Astrocyte of the hippocampus (primary cell): ENCODE data around the gene NDUFS2.

ENCODE experiments used
- DNase-seq: peaks from one replicate; pipeline ENCODE4 v3.0.0; 2011; ENCODE audit warnings: low read depth, low spot score

NDUFS2 gene

DNA sequence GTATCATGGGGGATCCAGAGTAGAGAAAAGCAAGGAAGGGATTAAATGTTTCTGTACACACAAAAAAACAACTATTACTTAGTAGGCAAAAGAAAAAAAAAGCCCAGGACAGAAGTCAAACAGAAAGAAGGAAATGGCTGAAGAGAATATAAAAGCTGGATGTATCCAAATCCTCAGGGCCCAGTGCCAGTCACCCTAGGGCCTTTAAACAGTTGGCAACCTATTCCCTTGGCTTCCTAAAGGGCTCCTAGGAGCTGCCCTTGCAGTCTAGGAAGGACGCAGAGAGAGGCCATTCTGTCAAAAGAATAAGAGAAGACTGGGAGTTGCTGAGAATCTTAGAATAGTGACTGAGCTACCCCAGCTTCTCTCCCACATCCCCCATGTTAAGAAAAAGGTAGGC lies 29.8 kb upstream of the NDUFS2 start:
- DNase-seq = no peak

DNA sequence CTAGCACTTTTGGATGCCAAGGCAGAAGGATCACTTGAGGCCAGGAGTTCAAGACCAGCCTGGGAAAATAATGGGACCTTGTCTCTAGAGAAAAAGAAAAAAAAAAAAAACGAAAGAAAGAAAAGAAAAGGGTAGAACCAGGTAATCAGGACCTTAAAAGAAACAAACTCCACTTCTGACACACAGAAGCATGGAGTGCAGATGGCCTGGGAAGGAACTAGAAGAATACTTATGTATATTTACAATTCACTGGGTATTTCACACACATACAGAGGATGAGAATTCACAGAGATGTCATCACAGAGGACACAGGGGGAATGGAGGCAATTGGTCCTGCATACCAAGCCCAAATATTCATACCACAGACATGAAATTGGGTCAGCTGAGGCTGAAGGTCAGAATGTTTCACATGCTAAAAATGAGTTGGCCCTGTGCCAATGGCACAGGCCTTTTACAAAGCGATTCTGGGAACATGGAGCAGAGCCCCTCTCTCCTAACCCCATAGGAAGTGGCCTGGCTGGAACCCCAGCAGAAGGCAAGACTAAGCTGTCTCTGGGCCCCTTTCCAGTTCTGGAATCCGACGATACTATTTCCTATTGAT lies 29.3 kb upstream of the NDUFS2 start:
- peak; percentile 39 for DNase-seq

DNA sequence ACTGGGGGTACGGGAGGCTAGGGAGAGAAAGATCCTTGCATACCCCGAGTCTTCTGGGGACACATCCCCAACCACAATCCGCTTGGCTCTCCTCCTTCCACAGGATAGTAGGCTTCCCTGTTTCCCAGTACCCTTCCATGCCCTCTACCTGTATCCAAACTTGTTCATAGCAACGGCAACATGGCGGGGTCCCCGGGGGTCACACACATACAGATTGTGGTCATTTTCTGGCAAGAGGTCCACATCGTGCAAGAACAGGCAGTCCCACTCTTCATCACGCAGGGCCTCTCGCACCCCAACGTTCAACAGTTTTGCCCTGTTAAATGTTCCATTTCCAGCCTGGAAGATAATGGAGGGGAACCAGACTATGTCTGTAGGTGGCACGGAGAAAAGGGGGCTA lies 28.5 kb upstream of the NDUFS2 start:
- no peak for DNase-seq

DNA sequence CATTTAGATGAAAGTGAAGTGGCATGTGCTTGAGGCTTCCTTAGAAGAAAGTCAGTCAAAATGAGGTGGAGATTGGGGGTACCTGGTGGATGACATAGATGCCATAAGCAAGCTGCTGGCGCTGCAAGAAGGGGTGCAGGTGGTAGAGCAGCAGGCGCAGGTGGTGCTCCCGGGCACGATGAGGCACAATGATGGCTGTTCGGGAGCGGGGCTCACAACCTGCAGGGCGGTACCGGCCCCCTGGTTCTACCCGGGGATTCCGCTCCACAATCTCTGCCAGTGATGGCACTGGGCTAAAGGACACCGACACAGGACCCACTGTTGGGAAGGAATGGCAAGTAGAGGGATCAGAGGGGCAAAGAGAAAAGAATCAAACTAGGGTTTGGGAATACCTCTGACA lies 27.3 kb upstream of the NDUFS2 start:
- DNase-seq = no peak

DNA sequence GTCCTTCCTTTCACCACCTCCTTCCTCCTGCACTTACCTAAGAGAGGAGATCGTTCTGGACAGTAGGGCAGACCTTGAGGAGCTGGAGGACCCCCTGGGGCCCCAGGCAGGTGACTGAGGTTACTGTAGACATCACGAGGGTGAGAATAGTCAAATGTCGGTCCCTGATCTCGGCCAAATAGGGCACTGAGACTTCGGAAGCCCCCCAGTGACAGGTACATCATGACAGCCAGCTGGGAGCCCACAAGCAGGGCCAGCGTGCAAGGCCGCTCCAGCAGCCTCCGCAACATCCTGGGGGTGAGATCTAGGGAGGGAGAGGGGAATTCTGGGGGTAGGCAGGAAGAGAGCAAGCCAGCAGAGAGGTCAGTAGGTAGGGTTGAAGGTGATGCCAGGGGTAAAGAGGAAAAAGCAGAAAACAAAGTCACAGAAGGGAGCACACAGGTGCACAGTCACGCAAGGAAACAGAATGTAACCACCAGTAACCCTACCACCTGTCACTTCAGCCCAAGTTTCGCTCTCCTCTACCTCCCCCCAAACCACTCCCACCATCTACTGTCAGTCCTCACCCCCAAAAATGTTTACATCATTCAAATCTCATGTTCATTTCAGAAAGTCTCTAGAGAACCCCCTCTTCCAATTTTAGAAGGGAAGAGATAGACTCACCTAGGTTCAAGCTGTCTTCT lies 26.3 kb upstream of the NDUFS2 start:
- DNase-seq = no peak

DNA sequence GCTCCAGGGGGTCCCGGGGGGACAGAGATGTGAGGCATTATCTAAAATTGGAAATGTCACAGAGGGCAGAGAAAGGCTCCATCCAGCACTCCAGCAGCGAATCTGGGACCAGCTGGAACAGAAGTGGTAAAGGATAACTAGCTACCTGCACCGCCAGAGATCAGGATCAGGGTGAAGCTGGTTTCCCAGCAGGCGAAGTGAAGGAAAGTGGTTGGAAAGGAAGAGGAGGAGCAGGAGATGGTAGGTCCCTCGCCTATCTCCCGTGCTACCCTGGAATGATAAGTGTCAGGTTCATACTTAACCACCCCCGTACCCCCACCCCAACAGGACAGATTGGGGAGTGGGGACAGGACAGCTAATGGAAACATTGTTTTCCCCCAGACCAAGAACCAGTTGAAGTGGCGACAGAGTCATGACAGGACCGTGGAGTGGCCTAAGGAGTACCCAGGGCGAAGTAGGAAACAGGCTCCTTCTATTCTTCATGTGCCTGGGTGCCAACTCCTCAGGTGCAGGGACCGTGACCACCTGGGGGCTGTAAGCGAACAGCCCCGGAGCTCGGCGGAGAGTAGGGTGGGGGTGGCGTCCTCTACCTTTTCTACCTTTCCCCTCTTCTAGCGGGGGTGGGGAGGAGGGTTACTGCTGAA lies 25.6 kb upstream of the NDUFS2 start:
- DNase-seq = no peak

DNA sequence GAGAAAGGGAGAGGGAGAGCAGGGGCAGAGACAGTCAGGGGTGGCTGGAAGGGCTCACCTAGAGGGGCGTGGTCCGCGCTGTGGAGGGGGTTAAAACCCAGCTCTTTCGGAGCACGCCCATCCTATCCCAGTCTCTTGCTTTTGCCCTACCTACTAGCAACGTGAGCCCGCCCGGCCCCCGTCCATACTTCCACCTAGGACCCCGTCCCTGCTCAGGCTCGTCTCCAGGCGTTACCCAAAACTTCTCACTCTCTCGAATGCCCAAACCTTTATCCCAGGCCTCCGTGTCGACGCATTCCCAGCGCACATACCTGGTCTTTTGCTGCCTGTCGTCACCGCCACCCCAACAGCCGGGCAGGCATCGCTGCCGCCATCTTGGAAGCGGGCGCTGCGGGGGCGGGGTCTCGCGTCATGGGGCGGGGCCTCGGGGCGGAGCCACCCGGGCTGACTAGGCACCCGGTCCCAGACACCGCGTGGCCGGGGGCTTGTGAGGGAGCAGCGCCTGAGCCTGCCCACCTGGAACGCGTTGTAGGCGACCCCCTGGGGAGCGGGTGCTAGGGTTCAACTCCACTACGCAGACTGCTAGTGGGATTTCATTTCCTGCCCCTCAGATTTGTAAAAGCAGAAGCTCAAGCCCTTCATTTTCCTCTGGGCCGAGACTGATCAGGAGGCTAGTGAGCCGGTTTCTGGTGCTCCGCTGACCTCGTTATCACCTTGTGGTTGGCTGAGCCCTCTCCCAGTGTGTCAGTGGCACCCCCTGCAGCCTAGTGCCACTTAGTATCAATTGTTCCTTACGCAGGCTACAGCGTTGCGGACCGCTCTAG lies 24.8 kb upstream of the NDUFS2 start, which contains the start of gene B4GALT3:
B4GALT3 (minus strand) TSS at position 396 of the 824 bp plus-strand sequence. CDS start 1,447 bp downstream, outside the sequence.
- DNase-seq = peak; percentile 93

DNA sequence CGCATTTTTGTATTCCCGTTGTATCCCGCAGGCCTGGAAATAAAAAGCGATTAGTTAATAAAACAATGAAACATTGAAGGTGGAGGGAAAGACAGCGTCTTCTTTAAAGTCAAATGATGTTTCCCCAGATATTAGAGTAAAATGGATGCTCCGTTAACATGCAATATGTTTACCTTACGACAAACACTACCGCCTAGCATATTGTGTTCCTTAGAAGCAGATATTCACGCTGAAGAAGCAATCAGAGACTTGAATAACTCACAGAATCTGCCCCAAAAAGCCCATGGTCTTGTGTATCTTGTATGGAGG lies 24.3 kb upstream of the NDUFS2 start:
- DNase-seq = no peak

DNA sequence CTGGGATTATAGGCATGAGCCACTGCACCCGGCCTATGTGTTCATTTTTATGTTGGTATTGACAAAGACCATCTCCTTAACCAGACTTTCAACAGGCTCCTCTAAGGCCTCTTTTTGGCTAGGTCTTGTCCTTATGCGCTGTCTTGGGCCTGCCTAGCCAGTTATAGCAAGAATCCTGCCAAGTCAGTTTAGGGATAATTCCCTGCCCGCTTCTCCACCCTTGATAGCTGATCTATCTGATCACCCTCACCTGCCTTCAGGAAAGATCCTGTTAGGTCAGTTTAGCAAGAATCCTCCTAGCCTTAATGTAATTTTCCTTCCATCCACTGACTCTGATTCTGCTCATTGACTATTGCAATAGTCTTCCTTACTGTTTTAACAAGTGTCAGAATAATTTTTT lies 22.5 kb upstream of the NDUFS2 start:
- no peak for DNase-seq

DNA sequence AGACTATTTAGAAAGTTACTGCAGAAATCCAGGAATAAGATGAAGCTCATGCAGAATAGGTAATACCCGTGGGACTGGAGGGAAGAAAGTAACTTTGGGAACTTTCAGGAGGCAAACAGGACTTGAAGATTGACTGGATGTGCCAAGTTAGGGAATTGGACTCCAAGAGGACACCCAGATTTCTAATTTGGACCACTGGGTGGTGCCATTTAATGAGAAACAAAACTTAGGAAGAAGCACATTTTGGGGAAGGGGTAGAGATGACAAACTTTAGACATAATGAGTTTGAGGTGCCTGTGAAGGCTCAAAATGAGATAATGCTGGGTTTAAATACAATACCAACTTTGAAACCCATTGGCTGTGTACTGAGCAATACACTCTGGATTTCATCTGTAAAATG lies 21.5 kb upstream of the NDUFS2 start:
- no peak for DNase-seq

DNA sequence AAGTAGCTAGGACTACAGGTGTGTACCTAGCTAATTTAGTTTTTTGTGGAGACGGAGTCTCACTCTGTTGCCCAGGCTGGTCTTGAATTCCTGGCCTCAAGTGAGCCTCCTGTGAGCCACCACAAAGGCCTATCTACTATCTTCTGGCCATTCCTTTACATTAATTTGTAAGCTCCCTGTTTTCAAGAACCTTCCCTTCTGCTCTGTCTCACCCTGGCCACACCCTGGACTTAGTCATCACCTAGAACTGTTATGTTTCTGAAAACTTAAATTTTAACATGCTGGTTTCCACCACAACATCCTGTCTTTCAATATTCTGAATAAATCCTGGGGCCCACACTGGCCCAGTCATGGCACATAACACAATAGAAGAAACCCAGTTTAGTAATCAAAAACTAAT lies 20.0 kb upstream of the NDUFS2 start:
- DNase-seq = no peak

DNA sequence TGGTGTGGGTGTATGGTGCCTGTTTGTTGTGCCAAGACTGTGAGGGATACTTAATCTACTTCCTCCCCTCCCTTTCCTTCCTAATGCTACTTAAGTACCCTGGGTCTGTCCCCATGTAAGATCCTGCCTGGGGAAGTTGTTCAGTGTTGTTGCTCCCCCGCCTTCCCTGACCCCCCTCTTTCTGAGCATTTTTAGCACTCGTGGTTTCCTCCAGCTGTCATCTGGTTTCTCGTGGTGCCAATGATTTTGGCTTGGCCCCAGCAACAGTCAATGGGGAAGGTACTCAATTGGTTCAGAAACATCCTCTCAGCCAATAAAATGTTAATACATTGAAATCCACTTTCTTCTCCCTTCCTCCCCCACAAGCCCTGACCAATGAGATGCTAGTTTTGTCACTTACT lies 16.9 kb upstream of the NDUFS2 start:
- peak; percentile 68 for DNase-seq

DNA sequence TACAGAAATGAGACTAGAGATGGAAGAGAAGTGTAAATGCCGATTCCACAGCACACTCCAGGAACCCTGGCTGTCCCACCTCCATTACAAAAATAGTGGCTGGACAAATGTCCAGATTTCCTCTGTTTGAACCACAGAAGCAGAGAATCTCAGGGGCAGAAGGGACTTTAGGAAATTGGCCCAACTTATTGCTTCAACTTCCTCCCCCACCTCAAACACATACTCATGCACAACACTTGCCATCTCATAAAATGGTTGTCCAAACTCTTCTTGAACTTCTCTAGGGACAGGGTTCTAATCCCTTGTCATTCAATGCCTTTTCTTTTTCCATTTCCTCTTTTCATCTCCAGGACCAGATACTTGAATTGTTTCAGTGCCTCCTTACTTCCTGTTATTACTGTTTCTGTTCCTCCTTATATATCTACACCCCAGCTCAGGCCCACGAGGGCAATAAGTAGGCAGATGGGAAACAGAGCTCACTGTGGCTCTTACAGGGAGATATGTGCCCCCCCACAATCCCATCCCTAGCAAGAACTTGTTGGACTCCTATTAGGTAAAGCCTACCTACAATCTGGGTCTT lies 16.3 kb upstream of the NDUFS2 start:
- no peak for DNase-seq

DNA sequence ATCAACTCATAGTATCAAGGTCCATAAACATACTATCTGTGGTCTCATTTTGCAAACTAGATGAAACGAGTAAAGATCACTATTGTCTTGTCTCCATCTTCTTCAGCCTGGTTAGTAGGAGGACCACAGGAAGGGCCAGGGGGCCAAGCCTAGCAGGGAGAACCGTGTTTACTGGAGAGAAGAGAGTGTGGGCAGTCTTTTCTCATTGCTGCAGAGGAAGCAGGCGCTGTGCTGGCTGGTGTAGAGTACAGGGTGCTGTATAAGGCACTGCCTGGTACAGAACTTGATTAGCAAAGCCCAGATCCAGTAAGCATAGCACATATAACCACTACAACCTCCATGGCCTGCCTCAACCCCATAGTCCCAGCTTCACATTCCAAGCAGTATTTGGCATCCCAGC lies 14.9 kb upstream of the NDUFS2 start:
- DNase-seq = no peak

DNA sequence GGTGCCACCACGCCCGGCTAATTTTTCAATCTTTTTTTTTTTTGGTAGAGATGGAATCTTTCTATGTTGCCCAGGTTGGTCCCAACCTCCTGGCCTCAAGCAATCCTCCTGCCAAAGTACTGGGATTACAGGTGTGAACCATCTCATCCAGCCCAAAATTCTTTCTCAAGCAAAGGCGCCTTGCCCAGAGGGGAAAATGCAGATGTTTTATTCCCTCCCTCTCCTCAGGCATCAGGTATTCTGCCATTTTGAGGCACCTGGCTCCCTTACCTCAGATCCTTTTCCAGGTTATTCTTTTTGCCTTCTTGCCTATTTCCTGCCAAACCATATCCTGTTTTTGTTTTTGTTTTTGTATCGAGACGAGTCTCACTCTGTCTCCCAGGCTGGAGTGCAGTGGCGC lies 13.8 kb upstream of the NDUFS2 start:
- no peak for DNase-seq

DNA sequence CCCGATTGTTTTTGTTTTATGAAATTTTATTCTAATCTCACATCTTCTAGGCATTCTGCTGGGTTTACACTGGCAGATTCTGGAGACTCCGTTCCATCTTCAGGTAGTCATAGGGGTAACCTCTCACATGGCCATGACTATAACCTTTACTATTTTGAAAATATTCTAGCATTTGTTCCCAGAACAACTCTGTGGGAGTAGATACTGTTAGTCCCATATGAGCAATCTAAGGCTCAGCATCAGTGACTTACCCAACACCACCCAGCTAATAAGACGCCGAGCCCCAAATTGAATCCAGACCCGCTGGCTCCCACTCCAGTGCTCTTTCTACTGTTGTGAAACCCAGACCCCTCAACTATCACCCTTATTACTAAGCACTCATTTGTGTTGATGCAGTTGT lies 13.1 kb upstream of the NDUFS2 start:
- DNase-seq = no peak

DNA sequence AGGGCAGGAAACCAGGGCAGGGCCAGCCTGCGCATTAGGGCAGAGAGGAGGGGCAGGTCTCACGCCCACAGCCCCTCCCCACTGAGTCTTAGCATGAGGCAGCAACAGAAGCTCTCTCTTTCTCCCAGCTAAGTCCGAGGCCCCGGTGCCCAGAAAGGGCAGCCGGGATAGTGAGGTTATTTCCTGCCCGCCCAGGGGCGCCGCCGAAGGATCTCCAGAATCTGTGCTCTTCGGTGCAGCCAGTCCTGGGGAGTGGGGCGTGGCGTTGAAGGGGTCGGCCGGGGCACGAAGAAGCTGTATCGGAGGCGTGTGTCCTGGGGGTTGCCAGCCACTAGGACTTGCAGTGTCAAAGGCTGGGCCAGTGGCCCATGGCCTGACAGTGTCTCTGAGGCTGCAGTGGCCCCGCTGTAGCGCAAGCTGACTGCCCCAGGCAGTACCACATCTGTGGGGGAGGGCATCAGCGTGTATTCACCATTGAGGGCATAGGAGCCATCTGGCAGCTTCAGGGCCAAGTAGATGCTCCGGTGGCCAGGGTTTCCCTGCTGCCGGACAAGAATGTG lies 11.1 kb upstream of the NDUFS2 start:
- no peak for DNase-seq

DNA sequence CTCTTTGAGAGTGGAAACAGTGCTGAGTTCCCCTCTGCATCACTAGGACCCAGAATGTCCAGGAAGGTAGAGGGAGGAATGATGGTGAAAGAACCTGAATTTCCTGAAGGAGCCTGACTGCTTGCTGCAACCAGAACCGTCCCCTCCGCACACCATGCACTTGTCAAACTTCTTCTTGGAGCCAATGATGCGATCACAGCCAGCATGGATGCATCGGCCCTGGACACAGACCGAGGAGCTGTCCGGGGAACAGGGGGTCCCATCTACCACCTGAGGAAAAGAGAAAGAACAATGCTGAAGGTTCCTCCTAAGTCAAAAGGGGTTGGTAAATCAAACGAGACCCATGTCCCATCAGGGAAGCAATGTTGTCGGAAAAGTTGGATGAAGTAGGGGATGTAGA lies 10.2 kb upstream of the NDUFS2 start:
- no peak for DNase-seq

DNA sequence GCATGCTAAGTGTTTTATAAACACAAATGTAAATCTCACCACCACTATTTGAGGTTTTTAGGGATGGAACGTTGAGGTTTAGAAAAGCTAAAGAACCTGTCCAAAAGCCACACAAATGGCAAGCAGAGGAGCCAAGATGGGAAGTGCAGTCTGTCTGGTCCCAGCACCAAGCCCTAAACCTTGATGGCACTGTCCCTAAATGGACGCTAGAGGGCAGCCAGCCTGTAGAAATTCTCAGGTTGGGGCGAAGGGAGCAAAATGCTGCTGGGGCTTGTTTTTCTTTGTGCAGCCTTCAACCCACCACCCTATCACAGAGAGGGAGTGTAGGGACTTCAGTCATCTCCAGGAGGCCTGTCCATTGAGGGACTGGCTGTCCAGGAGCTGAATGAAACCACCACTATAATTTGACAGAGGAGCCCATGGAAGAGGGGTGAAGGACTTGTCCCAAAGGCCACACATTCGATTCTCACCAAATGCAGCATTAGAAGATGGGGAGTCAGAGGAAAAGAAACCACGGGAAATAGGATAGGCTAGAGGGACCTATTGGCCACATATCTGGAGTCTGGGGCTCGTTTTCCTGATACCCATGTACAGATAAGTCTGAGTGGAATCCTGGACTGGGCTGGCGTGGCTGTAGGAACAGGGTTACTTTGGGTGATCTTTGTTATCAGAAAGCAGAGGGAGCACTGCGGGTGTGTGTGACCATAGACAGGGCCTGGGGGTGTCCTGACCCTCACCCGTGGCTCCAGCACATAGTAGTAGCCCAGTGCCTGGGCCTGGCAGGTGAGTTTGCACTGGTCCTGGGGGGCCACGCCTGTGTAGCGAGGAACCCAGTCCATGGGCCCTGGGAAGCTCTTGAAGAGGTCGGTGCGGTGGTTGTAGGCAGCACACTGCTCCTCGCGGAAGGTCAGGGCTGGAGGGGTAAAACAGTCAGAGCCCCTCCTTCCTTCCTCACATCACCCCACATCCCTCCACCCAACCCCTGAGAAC lies 9.4 kb upstream of the NDUFS2 start:
- peak; percentile 79 for DNase-seq

DNA sequence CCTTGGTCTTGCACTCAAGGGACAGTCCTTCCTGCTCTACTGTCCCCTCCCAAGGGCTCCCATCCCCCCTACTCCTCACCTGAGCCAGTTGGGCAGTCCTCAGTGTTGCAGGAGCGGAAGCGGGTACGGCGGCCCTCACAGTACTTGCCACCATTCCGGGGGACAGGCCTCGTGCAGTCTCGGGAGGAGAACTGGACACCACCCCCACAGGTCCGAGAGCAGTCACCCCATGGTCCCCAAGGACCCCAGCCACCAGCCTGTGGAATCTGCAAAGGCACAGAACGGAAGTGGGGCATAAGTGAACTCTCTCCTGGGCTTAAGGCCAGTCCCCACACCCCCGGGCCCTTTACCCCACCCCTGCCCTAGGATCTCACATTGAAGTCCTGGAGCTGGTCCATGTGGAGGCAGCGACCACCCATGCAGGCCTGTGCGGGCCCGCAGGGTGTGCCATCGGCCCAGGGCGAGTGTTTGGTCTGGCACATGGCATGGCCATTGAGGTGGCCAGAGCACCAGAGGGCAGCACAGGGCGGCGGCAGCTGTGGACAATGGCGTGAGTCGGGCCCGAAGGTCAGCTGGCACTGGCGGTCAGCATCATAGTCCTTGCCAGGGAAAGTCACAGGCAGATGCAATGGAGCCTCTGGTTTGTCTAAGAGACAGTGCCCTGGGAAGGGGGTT lies 8.5 kb upstream of the NDUFS2 start:
- DNase-seq = no peak
